ENCODE measurements around the gene XG.
"Not testable (repeated sequence)": the region's sequence is repeated elsewhere in the genome, so short reads cannot be mapped to it uniquely, and the experiment has no call there.

Gene XG, protein sequence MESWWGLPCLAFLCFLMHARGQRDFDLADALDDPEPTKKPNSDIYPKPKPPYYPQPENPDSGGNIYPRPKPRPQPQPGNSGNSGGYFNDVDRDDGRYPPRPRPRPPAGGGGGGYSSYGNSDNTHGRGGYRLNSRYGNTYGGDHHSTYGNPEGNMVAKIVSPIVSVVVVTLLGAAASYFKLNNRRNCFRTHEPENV

DNA sequence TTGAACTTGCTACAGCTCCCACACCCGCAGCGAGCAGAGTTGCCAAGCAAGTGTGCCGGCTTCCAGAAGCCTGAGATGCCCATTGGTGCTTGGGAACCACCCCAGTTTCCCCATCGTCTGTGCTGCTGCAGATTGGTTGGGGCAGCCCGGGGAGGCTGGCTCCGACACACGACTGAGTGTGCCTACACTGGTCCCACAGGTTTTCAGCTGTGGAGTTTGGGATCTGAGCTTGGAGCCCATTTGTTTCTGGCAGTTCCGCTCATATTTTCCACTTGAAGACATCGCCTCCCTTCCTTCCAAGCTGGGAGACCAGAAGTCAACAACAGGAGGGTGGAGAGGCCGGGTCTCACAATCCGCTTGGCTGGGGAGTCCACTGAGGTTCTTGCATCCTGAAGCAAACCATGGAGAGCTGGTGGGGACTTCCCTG lies at the start of gene XG:
XG (plus strand) TSS at position 167 of the 427 bp plus-strand sequence; CDS start at position 402, 235 bp downstream.
- DNase-seq (ENCODE audit: low spot score): not testable (repeated sequence)

DNA sequence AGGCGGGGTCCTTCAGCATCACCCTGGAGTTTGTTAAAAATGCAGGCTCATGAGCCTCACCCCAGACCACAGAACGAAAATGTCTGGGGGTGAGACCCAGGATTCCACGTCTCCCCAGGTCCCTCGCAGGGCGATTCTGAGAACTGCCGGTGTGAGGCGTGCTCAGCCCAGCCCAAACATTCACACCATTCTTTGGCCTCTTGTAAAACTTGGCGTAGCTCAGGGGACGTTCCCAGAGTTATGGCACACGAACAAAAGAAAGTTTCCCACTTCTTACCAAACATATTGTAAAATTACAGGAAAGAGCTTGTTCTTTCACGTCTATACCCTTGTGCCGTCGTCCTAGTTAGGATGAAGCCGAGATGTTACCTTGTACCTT lies 47.9 kb upstream of the XG start:
- DNase-seq (ENCODE audit: low spot score): no peak

DNA sequence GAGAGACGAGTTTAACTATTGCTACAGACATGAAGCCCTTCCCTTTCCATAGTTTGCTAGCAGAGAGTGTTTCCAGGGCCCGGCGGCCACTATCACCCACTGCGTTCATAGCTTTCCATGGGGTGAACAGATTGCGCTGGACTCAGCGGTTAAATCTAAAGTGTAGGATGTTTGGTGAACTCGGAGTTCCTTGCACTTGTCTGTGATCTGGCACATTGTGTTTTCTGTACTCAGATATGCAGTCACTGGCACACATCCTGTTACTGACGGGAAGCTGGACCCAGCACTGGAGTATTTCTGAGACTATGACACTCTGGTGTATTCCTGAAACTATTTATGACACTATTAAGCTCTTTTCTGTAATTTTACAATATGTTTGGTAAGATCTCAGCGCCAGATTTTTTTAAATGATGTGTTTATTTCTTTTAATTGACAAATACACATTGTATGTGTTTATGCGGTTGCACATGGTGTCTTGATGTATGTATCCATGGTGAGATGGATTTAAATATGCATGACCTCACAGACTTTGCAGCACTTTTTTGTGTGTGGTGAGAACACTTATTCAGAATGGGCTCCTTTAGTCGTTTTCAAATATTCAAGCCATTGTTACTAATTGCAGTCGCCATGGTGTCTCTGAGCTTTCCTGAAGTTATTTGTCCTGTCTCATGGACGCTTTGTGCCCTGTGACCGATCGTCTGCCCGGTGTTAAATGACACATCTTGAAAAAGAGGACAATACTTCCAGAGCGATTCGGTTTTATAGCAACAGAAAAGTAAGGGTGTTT lies 46.6 kb upstream of the XG start:
- no peak for DNase-seq (ENCODE audit: low spot score)

DNA sequence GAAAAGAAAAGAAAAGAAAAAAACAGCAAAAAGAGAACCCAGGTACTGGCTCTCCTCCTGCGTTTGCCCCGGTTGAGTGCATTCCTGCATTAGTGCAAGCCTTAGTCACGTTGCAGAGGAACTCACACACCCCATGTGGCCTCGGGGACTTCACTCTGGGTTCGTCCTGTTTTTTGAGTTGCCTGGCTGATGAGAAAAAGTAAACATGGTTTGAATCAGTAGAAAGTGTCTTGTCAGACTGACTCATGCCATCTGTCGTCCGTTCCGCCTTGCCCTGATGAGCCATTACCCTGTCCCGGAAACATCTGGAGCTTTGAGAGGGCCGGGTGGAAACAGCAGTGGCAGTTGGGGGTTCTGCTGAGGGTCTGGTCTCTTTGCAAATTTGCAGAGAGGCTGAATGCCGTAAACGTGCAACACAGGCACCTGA lies 44.5 kb upstream of the XG start:
- DNase-seq (ENCODE audit: low spot score): peak; percentile 65

DNA sequence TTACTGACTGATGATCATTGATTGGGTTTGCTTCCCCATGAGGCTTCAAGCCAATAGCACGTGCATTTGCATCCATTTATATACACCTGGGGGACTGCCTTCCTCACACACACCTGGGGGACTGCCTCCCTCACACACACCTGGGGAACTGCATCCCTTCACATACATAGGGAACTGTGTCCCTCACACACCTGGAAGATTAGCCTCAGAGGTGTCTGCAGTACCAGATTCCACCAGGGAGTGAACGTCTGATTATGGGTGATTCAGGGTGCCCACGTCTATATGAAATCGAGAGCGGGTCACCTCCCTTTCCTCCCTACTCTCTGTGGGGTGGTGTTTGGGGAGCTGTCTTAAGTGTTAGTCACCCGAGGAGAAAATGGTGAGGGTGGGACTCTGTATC lies 43.8 kb upstream of the XG start:
- DNase-seq (ENCODE audit: low spot score): no peak

DNA sequence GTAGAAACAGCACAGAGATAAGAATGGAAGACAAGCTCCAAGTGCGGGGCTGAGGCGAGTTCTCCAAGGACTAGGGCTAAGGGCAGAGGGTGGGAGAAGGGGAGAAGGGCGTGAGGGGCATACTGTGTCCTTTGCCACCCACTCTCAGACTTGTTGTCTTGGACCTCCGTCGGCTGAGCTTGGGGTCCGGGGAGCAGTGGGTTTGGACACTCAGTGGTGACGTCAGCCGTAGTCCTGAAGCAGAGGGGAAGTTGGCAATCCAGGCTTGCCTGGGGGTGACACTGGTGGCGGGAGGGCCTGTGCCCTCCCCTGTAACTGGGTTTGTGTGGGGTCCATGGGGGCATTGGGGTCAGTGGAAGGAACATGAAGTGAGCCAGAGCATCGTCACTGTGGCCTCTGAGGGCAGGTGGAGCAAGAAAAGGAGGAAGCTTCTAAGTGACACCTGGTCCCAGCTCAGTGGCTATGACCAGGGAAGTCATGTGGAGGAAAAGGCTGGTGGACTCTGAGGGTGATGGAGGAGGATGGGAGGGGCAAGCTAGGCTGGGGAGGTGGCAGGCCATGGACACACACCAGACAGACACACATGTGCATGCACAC lies 43.1 kb upstream of the XG start:
- DNase-seq (ENCODE audit: low spot score): no peak

DNA sequence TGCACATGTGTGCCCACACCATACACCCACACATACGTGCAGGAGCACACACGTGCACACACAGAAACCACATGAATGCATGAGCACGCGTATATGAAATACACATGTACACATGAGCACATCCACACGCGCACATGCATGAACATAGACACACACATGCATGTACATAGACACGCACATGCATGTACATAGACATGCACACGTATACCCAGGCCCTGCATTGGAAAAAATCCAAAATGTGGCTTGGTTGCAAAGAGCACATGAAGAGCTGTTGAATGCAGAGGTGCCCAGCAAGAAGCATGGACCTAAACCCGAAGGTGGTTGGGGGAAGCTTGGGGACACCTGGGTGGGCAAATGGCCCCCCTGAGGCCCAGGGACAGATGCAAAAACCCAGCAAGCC lies 42.3 kb upstream of the XG start:
- DNase-seq (ENCODE audit: low spot score): no peak

DNA sequence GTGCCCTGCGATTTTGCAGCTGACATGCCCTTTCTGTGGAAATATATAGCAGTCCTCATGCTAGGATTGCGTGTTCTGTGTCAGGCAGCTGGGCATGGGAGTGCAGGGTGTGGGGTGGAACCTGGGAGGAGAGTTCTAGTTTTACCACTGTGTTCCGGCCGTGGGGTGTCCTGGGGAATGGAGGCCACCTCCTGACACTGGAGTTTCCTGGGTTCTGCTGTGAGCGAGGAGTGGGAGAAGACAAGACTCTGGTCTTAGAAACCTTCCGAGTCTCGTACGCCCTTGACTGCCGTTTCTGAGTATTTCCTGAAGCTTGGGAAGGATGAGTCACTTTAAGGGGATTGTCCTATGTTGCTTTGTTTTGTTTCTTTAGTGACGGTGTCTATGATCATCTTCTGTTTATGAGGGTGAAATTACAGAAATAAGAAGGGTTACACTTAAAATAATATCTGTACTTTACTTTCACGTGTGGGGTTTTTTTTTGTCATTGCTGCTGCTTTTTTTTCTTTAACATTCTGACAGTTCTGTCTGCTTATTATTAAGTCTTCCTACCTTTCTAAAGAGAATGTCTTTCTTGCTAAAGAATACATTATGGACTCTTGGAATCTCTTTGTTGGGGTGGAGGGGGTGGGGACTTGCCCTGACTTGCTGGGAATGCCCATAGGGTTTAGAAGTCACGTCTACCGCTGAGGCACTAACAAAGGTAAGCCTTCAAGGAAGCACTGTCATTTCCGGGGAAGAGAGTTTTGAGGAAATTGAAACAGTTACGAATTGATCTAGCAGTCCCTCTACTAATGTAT lies 41.6 kb upstream of the XG start:
- no peak for DNase-seq (ENCODE audit: low spot score)

DNA sequence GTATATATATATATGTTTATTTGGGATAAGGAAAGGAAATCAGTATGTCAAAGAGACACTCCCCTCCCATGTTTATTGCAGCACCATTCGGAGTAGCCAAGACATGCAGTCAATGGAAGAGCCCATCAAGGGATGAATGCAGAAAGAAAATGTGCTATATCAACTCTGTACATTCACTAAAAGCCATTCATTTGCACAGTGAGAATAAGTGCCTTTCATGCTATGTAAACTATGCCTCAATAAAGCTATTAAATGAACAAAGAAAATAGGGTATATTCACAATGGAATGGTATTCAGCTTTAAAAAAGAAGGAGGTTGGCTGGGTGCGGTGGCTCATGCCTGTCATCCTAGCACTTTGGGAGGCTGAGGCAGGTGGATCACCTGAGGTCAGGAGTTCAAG lies 40.4 kb upstream of the XG start:
- no peak for DNase-seq (ENCODE audit: low spot score)

DNA sequence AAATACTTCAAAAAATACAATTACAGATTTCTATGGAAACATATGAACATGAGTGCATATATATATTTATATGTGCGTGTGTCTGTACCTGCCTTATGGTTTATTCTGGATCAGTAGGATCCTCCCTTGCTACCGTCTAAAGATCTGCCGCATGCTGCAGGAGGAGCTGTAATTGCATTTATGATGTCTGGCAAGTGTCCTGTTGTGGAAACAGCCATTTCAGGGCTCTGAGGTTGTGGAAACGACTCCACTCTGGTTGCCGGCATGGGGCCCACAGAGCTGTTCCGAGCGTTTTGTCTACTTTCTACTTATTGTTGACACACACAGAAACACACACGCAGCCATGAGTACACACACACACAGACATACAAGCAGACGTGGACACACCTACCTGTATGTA lies 39.4 kb upstream of the XG start:
- DNase-seq (ENCODE audit: low spot score): no peak

DNA sequence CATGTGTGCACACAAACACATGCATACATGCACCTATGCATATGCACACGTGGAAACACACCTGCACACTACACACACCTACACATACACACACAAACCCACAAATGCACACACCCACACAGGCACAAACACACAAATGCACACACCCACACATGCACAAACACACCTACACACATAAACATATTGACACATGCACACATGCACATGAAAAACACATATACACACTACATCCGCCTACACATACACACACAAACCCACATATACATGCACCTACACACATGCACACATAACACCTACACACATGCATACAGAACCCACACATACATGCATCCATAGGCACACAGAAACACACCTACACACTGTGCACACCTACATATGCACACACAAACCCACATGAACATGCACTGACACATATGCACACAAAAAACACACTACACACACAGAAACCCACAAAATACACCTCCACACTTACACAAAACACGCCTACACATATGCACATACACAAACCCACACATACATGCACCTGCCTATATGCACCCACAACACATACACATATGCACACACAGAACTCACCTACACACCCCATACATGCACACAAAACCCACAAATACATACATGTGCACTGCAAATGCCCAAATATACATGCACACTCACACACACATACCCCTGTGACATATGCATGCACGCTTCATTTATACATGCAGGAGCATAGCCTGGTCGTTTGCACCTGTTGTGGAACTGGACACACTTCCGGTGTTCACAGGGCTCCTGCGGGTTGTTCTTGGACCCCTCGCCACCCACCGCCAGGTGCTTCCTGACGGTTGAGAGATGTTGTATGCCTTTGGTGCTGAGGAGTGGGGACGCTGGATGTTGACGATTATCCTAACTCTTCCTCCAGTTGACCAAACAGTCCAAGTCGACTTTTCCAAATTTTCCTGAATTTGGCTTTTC lies 38.7 kb upstream of the XG start:
- DNase-seq (ENCODE audit: low spot score): no peak

DNA sequence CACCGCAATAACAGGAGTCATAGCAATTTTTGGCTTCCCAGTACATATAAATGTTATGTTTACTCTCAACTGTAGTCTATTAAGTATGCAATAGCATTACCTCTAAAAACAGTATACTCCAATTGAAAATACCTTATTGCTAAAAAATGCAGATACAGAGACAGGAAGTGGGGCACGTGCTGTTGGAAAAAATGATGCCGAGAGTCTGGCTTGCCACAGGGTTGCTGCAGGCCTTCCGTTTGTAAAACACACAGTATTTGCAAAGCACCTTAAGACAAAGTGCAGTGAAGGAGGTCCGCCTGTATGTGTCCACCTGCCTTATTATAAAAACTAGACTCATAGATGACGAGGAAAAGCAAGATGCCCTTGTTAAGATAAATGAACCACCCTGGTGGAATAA lies 37.3 kb upstream of the XG start:
- DNase-seq (ENCODE audit: low spot score): no peak

DNA sequence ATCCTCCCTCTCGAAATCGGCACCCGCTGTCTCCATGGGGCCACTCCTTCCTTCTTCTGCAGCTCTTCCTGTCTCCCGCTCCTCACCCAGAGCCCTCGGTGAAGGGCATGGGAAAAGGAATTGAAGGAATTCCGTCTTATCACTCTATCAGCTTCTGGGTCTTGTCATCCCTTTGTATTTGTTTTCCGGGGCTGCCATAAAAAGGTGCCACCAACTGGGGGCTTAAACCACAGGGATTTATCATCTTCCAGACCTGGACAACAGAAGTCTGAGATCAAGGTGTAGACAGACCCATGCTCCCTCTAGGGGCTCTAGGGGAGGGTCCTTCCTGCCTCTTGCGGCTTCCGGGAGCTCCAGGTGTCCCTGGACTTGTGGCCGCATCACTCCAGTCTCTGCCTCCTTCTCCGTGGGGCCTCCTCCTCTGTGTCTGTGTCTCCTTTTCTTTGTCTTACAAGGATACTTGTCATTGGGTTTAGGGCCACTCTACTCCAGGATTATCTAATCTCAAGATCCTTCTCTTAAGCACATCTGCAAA lies 36.7 kb upstream of the XG start:
- DNase-seq (ENCODE audit: low spot score): no peak

DNA sequence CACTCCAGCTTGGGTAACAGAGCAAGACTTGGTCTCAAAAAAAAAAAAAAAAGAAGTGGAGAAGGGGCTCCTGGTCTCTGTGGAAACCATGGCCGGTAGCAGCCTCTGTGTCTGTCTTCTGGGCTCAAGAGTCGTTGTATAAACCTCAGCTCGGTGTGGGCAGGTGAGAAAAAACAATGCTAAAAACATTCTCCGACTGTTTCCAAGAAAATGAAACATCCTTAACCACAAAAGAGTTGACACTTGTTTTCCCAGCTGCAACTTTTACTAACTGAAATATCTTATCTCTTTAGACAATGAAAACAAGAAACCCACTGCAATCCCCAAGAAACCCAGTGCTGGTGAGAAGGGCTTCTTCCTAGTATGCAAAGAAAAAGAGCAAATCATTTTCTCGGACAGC lies 34.5 kb upstream of the XG start:
- no peak for DNase-seq (ENCODE audit: low spot score)

DNA sequence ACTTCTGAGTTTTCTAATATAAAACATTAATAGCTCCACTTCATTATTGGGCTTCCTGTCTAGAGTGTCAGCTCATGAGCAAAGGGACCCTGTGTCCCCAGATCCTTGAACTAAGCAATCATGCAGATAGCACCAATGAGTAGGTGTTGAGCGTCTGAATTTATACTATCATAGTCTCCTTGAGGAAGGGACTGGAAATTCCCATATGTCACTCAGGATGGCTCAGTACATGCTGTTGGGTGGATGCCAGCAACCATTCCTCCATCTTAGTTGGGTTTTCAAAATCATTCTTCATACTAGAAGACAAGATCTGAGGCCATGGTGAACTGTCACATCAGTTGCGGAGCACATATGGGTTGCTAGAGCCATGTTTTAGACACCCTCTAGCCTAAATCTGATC lies 33.0 kb upstream of the XG start:
- DNase-seq (ENCODE audit: low spot score): no peak

DNA sequence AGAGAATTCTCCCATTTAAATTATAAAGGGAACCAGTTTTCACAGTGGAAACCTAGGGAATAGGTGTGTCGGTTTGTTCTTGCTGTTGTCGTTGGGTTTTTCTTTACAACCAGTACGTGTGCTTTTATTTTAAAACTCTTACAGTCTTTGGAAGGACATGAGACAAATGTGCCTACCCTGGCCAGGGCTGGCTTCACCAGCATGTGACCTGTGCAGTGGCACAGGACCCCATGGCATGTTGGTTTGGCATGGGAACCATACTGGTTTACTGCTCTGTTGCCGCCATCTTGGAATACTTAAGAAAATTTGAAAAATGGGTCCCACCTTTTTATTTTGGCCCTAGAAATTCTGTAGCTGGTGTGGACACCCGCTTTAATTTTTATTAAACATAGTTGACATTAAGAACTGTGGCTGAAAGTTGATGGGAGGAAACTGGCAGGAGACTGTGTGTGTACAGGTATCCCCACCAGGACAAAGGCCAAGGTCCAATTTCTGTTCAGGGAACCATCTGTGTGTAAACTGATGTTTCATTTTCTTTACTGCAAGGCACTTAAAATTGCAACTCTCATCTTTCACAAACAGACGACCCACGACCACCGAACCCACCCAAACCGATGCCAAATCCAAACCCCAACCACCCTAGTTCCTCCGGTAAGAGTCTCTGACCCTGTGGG lies 31.9 kb upstream of the XG start:
- DNase-seq (ENCODE audit: low spot score): no peak

DNA sequence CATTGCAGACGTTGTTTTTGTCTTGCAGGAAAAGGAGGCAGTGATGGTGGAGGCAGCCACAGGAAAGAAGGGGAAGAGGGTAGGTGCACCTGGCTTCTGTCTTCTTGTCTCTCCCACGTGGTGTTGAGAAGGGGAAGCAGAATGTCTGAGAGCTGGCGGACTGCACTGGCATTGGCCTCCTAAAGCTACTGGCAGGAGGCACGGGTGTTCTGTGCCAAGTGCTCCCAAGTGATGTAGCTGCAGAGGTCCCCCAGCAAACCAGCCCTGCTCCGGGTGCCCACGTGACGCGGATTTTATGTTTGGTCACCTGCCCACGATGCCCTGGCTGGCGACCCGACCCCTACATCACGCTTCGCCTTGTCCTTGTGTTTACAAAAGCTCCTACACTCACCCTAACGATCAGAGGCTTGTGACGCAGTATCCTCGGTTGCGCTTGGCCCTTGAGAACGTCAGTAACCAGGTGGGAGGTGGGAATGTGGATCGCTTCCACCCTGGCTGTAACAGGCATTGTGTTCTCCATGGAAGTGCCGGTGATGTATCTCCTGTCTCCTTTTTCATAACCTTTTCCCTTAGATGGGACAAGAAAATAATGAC lies 28.5 kb upstream of the XG start:
- no peak for DNase-seq (ENCODE audit: low spot score)

DNA sequence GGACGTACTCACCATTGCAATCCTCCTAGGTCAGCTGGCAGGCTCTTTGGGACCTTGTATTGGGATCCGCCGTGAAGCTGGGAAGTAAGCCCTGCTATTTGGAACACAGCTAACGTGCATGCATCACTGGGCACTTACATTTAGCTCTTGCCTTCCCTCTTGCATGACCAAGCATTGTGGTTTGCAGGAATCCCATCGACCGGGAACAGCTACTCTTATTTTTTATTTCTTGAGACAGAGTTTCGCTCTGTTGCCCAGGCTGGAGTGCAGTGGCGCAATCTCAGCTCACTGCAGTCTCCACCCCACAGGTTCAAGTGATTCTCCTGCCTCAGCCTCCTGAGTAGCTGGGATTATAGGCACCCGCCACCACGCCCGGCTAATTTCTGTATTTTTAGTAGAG lies 24.6 kb upstream of the XG start:
- DNase-seq (ENCODE audit: low spot score): not testable (repeated sequence)

DNA sequence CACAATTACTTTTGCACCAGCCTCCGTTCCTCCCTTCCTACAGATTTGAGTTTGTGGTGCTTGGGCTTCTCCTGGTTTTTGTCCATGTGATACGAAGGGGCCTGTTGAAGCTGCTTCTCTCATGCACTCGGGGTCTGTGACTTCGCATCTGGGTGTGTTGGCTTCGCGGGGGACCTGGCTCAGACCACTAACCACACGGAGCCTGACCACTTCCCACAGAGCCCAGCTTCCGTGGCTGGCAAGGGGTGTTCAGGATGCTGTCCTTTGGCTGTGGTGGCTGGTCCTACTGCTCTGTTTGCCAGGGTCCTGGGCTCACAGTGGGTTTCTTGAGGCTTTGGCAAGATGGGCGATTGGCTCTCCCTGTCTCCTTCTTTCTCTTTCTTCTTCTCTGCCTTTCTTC lies 19.8 kb upstream of the XG start:
- DNase-seq (ENCODE audit: low spot score): no peak

DNA sequence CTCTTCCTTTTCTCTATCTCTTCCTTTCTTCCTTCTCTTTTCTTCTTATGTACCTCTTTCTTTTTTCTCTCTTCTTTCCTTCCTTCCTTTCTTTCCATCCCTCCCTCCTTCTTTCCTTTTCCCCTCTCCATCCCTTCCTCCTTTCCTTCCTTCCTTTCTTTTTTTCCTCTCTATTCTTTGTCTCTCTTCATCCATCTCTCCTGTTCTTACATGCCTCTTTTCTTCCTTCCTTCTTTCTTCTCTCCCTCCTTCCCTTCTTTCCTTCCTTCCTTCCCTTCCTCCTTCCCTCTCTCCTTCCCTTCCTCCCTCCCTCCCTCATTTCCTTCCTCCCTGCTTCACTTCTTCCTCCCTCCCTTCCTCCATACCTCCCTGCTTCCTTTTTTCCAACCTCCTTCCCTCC lies 19.2 kb upstream of the XG start:
- no peak for DNase-seq (ENCODE audit: low spot score)
